ENCODE results near the gene RPS2.
A peak's percentile ranks its signal among the peaks of the same experiment; 100 is the strongest.
"Not testable (repeated sequence)": the region's sequence is repeated elsewhere in the genome, so short reads cannot be mapped to it uniquely, and the experiment has no call there.

RPS2 gene

DNA sequence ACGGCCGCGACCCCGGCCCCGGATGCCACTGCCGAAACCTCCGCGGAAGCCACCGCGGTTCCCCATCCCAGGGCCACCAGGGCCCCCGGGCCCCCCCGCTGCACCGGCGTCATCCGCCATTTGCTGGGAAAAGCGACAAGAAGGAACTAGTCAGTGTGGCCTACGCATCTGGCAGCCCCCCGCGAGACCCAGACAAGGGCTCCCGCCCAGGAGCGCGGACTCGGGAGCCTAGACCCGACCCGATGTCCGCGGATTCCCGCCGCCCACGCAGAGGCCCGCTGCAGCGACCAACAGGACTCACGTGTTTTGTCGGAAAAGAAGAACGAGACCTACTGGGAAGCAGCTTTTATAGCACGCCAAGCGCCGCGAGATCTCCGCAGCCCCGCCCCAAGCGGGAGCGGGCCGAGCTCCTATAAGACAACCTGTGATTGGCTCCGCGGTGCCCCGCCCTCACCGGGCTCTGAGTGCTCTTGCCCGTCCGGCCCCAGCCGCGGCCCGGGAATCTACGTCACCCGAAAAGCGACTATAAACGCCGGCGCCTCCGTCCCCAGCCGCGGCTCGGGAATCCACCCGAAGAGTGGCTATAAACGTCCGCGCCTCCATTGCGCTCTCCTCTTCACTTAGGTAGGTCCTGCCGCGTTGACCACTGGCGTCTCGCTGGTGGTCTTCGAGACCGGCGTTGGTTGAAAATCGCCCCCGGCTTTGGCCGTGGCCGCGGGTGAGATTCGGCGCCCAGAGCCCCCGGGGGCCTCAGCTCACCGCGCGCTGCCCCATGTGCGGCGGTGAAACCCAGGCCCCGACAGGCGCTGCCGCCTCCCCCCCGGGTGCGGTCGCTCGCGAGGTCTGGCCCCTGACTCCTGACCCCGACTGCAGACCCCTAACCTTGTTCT, at the start of gene RPS2:
TSS of gene RPS2 (minus strand) at position 321 of the 890 bp plus-strand sequence. CDS start at position 120, 201 bp downstream.
- DNase-seq (ENCODE audit: low spot score): peak; percentile 100

DNA sequence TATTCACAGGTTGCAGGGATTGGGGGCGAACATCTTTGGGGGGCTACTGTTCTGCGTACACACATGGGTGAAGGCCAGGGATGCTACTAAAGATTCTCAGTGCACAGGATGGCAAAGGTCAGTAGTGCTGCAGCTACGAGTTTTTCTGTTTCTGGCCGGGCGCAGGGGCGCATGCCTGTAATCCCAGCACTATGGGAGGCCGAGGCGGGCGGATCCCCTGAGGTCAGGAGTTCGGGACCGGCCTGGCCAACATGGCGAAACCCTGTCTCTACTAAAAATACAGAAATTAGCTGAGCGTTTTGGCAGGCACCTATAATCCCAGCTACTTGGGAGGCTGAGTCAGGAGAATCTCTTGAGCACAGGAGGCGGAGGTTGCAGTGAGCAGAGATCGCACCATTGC, 48.9 kb upstream of the RPS2 start:
- no peak for DNase-seq (ENCODE audit: low spot score)

DNA sequence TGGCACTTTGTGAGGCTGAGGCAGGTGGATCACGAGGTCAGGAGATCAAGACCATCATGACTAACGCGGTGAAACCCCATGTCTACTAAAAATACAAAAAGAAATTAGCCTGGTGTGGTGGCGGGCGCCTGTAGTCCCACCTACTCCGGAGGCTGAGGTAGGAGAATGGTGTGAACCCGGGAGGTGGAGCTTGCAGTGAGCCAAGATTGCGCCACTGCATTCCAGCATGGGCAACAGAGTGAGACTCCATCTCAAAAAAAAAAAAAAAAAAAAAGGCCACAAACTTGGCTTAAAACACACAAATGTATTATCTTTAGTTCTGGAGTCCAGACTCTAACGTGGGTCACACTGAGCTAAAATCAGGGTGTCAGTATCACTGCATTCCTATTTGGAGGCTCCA, 47.1 kb upstream of the RPS2 start:
- not testable (repeated sequence) for DNase-seq (ENCODE audit: low spot score)

DNA sequence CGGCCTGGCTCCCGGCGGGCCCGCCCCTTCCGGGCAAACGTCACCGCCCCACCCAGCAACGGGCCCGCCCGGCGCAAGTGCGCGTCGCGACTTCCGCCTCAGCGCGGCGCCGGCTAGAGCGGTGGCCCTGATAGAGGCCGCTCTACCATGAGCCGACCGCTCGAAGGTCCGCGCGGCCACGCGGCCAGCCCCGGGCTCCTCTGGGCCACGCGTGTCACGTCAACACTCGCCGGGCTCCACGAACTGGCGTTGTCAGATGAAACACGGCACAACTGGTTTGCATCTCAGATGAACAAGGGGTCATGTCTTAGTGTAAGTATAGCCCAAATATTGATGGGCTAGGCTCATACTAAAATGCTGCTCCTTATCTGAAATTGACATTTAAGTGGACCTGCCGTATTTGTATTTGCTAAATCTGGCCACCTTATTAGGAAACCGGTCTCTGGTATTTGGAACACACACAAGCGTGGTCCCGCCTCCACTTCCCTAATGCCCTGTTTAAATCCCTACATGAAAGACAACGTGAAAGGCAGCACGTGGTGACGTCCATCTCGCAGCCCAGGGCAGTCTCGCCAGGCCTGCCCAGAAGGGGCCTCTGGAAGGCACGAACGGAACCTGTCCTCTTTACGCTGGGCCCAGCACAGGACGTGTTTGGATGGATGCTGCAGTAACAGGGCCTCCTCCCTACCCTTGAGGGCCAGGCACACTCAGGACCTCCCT, 45.3 kb upstream of the RPS2 start, which contains the start of gene ZNF598:
TSS of gene ZNF598 (minus strand) at position 31 of the 720 bp plus-strand sequence.
- DNase-seq (ENCODE audit: low spot score): peak; percentile 85

DNA sequence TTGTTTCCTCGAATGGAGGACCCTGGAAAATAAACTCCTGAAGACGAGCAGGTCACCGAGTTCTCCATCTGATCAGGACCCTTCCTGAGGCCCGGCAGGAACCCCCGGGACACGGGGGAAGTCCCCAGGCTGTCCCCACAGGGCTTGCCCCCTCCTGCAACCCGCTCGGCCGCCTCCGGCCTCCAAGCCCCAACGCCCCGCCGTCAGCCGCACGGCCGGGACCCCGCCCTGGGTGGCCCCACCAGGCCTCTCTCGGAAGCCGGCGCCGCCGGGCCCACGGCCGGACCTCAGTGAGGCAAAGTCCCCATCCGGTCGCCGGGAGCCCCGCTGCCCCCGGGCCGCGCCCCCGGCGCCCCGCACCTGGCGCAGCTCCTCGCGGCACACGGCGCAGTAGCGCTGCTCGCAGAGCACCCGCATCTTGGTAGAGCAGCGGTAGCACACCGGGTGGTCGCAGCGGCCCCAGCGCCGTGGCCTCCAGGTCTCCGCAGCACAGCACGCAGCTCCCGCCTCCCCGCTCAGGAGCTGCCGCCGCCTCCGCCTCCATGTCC, 44.6 kb upstream of the RPS2 start:
- DNase-seq (ENCODE audit: low spot score): no peak

DNA sequence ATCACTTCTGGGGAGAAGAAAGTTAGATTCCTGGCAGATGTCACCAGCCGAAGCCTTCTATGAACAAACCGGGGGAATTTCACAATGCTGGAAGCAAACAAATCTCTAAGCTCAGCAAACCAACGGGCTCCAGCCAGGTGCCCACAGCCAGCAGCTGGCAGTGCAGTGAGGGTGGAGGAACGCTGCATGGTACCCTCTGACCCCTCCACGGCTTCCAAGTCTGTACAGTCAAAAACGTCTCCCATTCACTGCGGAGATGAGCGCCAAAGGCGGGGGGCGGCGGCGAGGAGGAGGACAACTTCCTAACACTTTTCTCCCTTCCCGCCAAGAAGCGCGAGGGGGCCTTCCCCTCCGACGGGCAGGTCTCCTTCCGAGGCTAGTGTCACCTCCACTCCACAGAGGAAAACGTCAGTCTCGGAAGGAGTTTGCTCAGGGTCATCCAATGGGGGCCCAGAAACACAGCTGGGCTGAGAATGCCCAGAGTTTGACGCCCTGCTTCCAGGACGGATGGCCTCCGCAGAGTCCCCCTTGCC, 44.1 kb upstream of the RPS2 start:
- DNase-seq (ENCODE audit: low spot score): no peak

DNA sequence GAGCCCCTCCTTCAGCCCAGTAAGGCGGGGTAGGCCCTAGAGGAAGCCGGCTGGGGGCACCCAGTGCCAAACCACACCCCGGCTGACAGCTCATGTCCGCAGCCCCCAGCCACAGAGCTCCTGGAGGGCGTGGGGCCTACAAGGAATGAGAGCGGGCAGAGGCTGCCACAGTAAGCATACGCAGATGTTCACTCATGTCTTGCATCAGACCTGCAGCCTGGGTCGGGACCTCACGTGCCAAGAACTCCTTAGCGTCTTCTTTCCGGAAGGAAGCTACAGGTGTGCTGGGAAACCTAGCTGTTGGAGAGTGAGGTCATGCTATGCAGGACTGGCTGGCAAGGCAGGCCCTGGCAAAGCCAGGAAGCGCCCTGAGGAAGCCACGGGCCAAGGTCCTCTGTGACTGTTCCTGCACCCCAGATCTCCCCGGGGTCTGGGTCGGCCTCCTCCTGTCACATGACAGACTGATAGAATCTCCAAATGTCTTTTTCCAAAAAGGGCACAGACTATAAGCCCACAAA, 43.4 kb upstream of the RPS2 start:
- no peak for DNase-seq (ENCODE audit: low spot score)

DNA sequence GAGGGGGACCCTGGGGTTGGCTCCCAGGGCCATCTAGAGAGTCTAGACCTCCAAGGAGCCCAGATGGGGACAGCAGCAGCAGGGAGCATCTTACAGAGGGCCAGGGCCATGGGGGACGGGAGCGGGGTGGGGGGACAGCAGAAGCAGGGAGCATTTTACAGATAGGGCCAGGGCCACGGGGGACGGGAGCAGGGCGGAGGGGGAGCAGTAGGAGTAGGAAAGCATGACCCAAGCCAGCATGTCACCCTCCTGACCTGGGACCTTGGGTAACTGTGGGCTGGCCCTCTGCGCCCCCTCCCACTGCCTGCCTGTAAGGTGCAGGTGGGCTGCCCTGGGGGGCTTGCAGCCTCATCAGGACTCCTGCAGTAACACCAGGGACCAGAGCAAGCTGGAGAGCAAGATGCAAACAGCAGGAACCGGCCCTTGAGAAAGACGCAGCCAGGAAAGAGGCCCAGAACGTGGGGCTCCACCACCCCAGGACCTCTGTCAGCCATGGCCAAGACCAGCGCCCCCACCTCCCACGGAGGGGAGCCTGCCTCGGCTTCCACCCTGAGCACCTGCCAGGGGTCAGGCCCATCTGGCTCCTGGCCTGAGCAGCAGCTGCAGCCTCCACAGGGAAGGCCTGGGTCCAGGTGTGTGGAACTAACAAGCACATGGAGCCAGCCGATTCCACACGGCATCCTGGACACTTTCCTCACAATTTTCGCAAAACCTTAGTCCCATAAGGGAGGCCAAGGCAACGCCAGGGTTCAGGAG, 42.6 kb upstream of the RPS2 start:
- DNase-seq (ENCODE audit: low spot score): no peak

DNA sequence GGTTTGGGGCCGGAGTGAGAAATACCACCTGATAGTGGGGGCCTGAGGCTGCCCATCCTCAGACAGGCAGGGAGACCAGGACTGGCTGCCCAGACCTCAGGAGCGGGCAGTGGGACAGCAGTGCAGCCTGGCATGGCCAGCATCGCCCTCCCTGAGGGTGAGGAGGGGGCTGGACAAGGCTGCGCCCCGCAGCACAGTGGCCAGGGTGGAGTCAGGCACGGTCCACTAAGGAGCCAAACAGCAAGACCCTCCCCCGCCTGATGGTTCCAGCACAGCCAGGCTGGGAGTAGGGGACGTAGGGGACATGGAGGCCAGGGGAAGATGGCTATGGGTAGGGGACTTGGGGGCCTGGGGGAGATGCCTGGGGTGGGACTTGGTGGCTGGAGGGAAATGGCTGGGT, 41.7 kb upstream of the RPS2 start:
- DNase-seq (ENCODE audit: low spot score): no peak

DNA sequence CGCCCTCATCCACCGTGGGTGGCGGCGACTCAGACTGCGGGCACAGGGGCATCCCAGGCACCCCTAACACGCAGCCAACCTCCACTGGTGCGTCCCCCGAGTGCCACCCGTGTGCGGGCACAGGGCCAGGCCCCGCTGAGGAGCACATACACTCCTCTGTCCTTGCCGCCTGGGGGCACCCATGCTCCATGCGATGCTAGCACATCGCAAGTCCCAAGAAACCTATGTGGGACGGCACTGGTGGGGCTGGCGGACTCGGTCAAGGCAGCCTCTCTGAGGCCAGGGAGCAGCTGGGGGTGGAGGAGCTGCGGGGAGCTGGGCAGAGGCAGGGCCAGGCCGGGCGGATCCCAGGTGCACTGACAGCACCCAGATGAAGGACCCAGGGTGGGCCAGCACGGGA, 41.0 kb upstream of the RPS2 start:
- no peak for DNase-seq (ENCODE audit: low spot score)

DNA sequence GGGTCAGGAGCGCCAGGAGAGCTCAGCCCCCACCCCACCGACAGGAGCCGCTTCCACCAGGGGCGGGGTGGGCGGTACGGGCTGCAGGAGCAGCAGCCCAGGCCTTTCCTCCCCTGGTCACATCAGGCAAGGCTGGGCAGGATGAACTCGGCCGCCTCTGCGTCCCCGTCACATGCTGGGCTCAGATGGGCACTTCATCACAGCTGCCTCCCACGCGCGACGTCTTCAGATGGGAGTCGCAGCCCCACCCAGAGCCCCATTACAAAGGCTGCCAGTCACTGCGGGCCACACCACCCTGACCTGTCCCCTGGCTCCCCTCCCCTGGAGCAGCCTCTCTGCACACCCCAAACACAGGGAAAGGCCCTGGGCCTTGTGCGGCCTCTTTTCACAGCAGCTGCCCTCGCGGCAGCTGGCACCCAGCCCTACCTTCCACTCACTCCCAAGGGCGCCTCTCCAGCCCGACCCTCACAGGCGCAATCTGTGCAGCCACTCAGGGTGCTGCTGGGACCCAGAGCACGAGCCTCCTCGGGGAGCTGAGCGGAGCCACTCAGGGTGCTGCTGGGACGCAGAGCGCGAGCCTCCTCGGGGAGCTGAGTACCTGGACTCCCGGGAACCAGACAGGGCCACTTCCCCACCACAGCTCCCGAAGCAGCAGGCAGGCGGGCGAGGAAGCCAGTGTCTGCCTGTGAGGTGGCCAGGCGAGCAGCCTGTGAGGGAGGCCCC, 40.3 kb upstream of the RPS2 start:
- no peak for DNase-seq (ENCODE audit: low spot score)

DNA sequence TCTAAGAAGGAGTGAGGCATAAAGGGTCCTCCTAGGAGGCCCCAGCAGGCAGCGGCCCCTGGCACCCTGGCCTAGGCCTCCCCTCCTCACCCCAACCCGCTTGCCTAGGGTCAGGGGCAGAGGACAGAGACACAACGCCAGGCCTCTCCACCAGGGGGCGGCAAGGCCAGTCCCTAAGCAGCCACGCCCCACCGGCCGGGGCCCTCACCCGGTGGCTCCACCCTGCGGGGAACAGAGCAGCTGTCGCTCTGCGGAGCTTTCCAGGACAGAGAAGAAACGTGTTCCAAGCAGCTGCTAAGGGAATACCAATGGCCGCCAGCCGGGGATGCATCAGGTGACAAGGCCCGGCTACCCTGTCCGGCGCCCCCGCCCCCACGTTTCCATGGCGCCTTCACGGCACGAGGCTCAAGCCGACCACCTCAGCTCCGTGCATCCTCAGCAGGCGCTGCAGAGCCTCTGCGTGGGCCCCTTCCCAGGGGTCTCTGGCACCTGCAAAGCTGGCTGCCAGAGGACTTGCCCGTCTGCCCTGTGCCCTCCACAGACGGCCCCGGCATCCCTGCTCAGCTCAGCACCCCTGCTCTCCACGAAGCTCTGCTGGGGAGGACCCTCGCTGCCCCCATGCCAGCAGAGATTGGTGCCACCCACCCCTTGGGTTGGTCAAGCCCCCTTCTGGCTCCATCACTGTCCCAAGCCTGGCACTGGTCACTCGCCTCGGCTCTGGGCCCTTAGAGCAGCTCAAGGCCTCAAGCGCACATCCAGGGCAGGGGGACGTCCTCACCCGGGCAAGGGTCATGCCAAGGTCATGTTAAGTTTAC, 39.4 kb upstream of the RPS2 start:
- peak; percentile 79 for DNase-seq (ENCODE audit: low spot score)

DNA sequence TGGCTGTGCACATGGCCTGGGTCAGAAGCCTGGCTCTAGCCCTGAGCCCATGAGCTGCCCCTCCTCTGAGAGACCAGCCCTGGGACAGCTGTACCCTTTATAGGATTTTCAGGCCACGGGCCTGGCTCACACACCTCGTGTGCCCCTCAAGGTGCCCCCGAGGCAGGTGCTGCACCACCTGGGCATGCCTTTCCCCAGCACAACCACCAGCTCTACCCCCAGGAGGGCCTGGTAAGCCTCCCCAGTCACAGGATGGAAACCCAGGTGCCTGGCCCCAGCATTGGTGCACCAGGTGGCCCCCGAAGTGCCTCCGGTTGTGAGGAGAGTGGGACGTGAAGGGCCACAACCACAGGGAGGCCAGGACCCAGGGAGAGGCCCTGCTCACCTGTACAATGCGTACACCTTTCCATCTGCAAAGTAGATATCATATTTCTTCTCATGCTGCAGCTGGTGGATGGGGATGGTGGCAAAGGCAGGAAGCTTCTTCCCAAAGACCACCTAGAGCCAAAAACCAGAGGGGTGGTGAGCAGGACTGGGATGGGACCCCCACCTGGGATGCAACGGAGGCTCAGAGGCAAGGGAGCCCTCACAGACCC, 38.7 kb upstream of the RPS2 start:
- no peak for DNase-seq (ENCODE audit: low spot score)

DNA sequence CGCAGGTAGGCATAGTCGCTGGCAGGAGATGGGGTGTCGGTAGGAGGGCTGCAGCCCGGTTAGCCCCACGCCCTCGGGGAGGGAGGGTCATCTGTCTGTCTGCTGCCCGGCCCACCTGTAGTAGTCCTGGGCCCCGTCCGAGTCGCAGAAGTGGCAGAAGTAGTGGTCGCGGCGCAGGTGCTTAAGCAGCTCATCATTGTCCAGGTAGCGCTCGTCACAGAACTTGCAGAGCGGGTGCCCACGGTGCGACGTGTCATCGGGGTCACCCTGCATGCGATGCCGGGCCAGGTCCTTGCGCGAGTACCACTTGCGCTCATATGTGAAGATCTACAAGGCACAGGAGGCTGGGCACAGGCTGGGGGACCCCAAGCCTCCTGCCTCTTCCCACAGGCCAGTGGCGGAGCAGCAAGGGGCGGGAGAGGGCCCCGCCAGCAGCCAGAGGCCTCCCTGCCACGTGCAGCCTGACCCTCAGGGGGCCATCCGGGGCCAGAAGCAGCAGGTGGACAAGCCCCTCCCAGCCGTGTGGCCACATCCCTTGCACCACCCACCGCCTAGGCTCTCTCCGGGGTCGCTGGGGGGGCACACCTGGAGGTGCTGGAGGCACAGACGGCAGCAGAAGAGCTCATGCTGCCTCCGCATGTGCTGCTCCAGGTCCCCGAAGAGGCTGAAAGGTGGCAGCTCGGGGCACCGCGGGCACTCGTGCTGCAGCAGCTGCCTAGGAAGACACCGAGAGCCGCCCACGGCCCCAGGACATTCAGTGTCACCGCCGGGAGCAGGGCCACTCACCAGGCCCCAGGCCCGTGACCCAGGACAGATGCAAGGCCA, 38.0 kb upstream of the RPS2 start:
- no peak for DNase-seq (ENCODE audit: low spot score)

DNA sequence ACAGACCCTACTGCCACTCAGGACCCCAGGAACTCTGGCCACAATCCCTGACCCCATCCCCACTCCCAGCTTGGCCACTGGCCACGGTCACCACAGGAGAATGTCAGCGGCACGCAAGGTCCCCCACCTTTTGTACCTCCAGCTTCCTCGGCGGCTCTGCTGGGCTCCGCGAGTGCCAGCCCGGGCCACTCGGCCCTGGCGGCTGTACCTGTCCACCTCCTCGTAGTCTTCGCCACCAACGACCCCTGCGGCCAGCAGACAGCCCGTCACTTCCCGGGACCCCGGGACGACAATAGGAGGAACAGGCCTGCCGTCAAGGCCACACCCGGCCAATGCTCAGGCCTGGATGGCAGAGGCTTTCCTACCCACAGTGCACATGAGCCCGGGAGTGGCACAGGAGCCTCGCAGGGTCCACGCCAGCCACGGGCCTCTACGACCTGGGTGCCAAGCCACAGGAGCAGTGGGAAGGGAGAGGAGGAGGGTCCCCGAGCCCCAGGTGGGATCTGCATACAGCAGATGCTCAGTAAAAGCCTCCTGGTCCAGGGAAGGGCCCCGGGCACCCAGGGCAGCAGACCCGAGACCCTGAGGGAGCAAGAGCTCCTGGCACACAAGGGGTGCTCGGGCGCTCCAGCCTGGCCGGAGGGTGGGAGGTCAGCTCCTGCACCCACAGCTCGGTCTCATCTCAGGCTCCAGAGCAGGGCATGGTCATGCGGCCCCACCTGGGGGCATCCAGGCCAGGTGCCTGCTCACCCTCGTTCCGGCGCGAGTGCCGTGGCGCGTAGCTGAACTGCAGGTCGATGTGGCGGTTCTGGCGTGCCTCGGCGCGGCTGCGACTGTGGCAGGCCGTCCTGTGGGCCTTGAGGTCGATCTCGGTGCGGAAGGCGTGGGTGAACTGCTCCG, 37.1 kb upstream of the RPS2 start:
- no peak for DNase-seq (ENCODE audit: low spot score)

DNA sequence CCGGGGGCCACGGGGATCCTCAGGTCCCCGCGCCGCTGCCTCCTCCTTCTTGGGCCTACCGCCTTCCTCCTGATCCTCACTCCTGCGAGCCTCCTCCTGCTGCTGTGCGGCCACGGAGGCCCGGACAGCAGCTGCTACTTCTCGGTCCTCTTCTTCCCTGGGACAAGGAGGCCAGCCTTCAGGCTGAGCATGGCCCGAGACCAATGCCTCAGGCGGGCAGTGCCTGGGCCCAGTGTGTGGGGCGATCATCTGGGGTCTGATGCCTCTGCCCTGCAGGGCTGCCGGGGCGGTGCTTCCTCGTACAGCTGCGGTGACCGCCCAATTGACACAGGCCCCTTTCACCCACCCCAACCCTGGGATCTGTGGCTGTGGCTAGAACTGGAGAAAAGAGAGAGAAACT, 36.4 kb upstream of the RPS2 start:
- DNase-seq (ENCODE audit: low spot score): no peak

DNA sequence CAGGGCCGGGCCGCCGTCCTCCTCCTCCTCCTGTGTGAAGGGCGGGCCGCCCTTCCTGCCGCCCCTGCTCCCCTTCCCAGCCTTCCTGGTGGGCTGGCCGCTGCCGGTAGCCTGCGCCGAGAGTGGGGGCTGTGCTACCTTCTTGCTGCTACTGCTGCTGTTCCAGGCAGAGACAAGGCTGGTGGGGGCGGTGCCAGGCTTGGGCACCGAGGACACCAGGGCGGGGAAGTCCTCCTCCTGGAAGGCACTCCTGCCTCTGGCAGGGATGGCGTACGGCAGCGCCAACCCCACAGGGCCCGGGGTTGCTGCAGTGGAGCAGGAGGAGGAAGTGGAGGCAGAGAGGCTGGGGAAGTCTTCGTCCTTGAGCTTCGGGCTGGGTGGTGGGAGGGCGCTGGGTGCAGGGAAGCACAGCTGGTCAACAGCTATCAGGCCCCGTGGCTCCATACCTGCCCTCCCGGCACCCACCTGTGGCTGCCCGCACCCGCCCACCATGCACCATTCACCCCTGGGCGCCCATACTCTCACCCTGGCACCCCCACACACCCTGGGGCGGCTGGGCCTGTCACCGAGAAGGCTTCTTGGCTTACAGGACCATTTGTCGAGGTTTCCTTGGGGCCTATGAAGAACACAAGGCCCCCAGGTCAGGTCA, 35.4 kb upstream of the RPS2 start:
- no peak for DNase-seq (ENCODE audit: low spot score)

Measured in COLO829 (cell line).